22Rv1 (cell line): ENCODE measurements around the gene CLASP1.

Source experiments
- CTCF ChIP-seq: fragments of 450-650 bp; IDR thresholded peaks from 2 replicates; pipeline ENCODE4 v1.5.1; 2017; ENCODE audit warnings: mild to moderate bottlenecking
- ZFX ChIP-seq: fragments of 450-650 bp; IDR thresholded peaks from 2 replicates; pipeline ENCODE4 v1.6.1; 2017; ENCODE audit warnings: antibody characterized with exemption, borderline replicate concordance

- TF ChIP-seq CTCF (no peak), ZFX (no peak)
These were observed 107.8 kb downstream of the CLASP1 start for GRCh38 chr2:121541495-121541894.
